Ishikawa (cell line): Measurements from ENCODE around the gene TMEM208.

Source experiments
- CEBPB ChIP-seq: IDR thresholded peaks from 2 replicates; pipeline ENCODE4 v1.6.1; 2012
- CREB1 ChIP-seq: IDR thresholded peaks from 2 replicates; pipeline ENCODE4 v1.6.1; 2012; ENCODE audit warnings: low read depth
- EGR1 ChIP-seq: IDR thresholded peaks from 2 replicates; pipeline ENCODE4 v1.6.1; 2012
- EP300 ChIP-seq: IDR thresholded peaks from 2 replicates; pipeline ENCODE4 v1.6.1; 2012; ENCODE audit warnings: borderline replicate concordance
- FOXM1 ChIP-seq: IDR thresholded peaks from 2 replicates; pipeline ENCODE4 v1.6.1; 2012; ENCODE audit warnings: low read depth, borderline replicate concordance
- NFIC ChIP-seq: IDR thresholded peaks from 2 replicates; pipeline ENCODE4 v1.6.1; 2012
- RAD21 ChIP-seq: IDR thresholded peaks from 2 replicates; pipeline ENCODE4 v1.6.1; 2012; ENCODE audit warnings: low read depth
- TAF1 ChIP-seq: IDR thresholded peaks from 2 replicates; pipeline ENCODE4 v1.6.1; 2012; ENCODE audit warnings: low read depth, mild to moderate bottlenecking
- TCF12 ChIP-seq: IDR thresholded peaks from 2 replicates; pipeline ENCODE4 v1.6.1; 2012; ENCODE audit warnings: low read depth
- TEAD4 ChIP-seq: IDR thresholded peaks from 2 replicates; pipeline ENCODE4 v1.6.1; 2012
- YY1 ChIP-seq: IDR thresholded peaks from 2 replicates; pipeline ENCODE4 v1.6.1; 2012; ENCODE audit warnings: low read depth
- ZBTB7A ChIP-seq: IDR thresholded peaks from 2 replicates; pipeline ENCODE4 v1.6.1; 2012; ENCODE audit warnings: low read depth
- TF ChIP-seq, protein P1 (sequence below): IDR thresholded peaks from 2 replicates; pipeline ENCODE4 v1.6.1; 2012
- TF ChIP-seq, protein P2 (sequence below): IDR thresholded peaks from 2 replicates; pipeline ENCODE4 v1.6.1; 2012
- TF ChIP-seq, protein P3 (sequence below): IDR thresholded peaks from 2 replicates; pipeline ENCODE4 v1.6.1; 2012; ENCODE audit warnings: low read depth, mild to moderate bottlenecking

Gene TMEM208

DNA sequence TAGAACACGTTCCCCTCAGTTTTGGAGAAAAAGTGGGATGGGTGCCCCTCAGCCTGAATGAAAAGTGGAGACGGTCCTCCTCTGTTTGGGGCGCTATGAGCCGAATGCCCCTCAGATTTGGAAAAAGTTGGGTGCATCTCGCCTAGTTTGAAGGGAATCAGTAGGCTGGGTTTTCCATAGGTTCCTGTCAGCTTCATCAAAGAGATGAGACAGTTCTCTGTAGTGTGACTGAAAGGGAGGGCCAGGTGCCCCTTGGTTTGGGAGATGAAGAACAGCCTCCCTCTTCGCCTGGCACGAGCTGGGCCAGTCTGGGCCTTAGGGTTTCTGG is 21.1 kb downstream of the TMEM208 start:
- TF ChIP-seq CEBPB (no peak), EP300 (no peak), RAD21 (no peak)

DNA sequence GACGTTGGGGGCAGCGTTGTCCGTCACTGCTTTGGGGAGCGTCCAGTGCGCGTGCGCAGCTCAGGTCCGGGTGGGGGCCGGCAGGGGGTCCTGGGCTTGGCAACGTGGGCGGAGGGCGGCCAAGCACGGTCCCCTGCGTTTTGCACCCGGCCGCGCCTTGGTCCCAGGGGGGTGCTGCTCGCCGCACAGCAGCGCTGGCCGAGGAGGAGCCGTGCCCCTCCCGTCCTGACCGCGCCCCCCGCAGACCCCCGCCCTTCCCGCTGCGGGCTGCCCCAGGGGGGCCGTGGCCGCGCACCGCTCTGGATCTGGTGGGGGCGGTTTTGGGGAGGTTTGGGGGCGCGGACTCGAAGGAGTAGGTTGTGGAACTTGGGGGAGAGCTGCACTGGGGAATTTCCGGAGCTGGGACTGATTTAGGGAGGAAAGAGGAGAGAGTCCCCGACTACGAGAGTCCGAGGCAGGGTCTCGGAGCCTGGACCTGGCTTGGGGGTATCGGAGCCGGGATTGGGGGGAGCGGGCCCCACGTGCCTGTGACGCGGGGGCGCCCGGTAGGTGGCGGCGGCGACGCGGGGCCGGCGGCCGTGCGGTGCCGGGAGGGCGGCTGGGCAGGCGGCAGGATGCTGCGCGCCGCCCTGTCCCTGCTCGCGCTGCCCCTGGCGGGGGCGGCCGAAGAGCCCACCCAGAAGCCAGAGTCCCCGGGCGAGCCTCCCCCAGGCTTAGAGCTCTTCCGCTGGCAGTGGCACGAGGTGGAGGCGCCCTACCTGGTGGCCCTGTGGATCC is 21.7 kb downstream of the TMEM208 start, which contains the start of gene SLC9A5:
Gene SLC9A5, plus strand, starts transcription at position 579 of the 777 bp plus-strand sequence. Its CDS starts 36 bp downstream, at position 615.
- TF ChIP-seq, protein P1, sequence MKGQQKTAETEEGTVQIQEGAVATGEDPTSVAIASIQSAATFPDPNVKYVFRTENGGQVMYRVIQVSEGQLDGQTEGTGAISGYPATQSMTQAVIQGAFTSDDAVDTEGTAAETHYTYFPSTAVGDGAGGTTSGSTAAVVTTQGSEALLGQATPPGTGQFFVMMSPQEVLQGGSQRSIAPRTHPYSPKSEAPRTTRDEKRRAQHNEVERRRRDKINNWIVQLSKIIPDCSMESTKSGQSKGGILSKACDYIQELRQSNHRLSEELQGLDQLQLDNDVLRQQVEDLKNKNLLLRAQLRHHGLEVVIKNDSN = peak; percentile 43; the same call in 1 of the 2 replicates
- TF ChIP-seq EP300 = no peak
- peak; percentile 53; the same call in 1 of the 2 replicates for TF ChIP-seq EGR1
- TF ChIP-seq RAD21 = no peak
- no peak for TF ChIP-seq FOXM1
- no peak for TF ChIP-seq CREB1
- no peak for TF ChIP-seq TAF1
- no peak; the same call in 1 of the 2 replicates for TF ChIP-seq TCF12
- no peak for TF ChIP-seq NFIC
- TF ChIP-seq, protein P2, sequence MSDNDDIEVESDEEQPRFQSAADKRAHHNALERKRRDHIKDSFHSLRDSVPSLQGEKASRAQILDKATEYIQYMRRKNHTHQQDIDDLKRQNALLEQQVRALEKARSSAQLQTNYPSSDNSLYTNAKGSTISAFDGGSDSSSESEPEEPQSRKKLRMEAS = peak; percentile 24; the same call in 1 of the 2 replicates
- TF ChIP-seq CEBPB = no peak
- TF ChIP-seq ZBTB7A = peak; percentile 97
- no peak for TF ChIP-seq TEAD4
- TF ChIP-seq, protein P3, sequence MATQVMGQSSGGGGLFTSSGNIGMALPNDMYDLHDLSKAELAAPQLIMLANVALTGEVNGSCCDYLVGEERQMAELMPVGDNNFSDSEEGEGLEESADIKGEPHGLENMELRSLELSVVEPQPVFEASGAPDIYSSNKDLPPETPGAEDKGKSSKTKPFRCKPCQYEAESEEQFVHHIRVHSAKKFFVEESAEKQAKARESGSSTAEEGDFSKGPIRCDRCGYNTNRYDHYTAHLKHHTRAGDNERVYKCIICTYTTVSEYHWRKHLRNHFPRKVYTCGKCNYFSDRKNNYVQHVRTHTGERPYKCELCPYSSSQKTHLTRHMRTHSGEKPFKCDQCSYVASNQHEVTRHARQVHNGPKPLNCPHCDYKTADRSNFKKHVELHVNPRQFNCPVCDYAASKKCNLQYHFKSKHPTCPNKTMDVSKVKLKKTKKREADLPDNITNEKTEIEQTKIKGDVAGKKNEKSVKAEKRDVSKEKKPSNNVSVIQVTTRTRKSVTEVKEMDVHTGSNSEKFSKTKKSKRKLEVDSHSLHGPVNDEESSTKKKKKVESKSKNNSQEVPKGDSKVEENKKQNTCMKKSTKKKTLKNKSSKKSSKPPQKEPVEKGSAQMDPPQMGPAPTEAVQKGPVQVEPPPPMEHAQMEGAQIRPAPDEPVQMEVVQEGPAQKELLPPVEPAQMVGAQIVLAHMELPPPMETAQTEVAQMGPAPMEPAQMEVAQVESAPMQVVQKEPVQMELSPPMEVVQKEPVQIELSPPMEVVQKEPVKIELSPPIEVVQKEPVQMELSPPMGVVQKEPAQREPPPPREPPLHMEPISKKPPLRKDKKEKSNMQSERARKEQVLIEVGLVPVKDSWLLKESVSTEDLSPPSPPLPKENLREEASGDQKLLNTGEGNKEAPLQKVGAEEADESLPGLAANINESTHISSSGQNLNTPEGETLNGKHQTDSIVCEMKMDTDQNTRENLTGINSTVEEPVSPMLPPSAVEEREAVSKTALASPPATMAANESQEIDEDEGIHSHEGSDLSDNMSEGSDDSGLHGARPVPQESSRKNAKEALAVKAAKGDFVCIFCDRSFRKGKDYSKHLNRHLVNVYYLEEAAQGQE = no peak
- no peak for TF ChIP-seq YY1

DNA sequence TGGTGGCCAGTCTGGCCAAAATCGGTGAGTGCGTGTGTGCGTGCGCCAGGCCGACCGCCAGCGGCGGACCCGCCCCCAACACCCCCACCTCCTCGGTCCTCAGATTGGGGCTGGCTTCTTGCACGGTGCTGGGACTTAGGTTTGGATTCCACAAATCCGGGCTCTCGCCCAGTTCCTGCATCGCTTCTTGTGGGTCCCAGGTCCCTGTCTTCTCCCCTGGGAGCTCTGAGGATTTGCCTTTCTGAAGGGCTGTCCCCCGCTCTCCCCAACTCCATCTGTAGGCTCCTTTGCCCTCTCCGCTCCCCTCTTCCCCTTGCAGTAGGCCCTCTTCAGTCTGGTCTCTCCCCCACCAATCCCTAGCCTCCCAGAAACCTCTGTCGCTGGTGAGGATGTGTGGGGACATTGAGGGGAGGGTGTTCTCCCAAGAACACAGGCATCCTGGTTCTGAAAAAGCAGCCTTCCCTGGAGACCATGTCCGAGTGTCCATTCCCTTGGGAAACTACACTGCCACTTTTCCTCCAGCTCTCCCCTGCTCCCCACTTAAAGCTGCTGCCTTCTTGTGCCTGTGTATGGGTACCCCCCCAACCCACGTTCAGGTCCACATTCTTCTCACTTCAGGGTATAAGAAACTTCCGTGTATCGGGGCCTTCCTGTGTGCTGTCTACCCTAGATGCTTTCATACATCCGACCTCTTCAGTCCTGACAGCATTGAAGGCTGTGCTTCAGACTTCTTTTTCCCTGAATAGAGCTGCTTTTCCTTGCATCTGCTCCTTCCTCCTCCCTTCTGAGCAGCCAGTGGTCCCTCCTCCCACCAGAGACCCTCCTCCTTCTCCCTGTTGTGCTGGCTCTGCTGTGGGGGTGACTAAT is 22.5 kb downstream of the TMEM208 start:
- no peak for TF ChIP-seq CEBPB
- TF ChIP-seq FOXM1 = no peak
- TF ChIP-seq YY1 = no peak
- no peak for TF ChIP-seq TEAD4
- TF ChIP-seq RAD21 = no peak
- TF ChIP-seq EGR1 = no peak
- TF ChIP-seq TAF1 = no peak

DNA sequence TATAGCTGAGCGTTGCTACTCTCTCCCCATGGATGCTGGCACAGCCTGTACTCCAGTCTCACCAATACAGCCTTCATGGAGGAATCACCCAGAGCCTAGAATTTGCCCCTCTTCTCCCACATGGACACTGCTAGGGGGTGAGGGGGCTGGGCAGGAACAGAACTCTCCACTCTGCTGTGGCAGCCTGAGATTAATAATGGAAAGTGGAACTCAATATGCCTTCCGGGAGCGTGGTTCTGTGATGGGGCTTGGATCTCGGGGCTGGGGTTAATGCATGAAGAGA is 23.1 kb downstream of the TMEM208 start:
- no peak for TF ChIP-seq EGR1
- TF ChIP-seq, protein P2 = no peak
- TF ChIP-seq TAF1 = no peak
- no peak for TF ChIP-seq EP300
- no peak for TF ChIP-seq NFIC
- no peak for TF ChIP-seq RAD21
- no peak for TF ChIP-seq CREB1
- TF ChIP-seq CEBPB = no peak
- TF ChIP-seq TEAD4 = no peak
- TF ChIP-seq, protein P1 = no peak
- no peak for TF ChIP-seq FOXM1
- TF ChIP-seq ZBTB7A = no peak
- no peak for TF ChIP-seq YY1
- TF ChIP-seq, protein P3 = no peak
- TF ChIP-seq TCF12 = no peak

DNA sequence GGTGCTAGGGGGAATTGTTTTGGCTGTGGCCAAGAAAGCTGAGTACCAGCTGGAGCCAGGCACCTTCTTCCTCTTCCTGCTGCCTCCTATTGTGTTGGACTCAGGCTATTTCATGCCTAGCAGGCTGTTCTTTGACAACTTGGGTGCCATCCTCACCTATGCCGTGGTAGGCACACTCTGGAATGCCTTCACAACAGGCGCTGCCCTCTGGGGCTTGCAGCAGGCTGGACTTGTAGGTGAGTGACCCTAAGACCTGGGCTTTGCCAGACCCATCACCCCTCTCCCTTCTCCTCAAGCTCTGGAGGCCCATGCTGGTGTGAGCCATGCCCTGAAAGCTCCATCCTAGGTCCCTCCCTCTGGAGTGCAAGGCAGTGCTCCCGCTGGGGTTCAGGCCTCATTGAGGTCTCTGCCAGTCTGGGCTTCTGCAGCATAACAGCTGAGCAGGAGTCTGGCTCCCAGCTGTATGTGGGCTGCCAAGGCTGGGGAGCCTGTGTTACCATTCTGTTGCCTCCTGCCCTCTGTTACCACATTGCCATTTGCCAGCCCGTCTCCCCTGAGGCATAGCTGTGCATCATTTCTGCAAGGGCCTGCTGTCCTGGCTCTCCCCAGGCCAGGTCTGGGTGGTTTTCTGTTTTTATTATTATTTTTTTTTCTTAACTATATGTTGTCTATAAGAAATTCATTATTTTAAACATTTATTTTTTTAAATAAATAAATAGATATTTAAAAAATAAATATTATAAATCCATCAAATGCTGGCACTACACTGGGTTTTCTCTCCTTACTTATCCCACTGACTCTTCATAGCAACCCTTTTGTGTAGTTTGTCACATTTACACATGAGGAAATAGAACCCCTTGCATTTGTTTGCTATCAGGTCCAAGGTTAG is 25.9 kb downstream of the TMEM208 start:
- TF ChIP-seq YY1 (no peak), RAD21 (no peak), TCF12 (no peak), CREB1 (no peak), TAF1 (no peak), TEAD4 (no peak)
- TF ChIP-seq, protein P1 = no peak
